Chondrocyte (in vitro differentiated cells): ENCODE measurements around the gene ZNF805. TPM values are rescaled to one million over a fixed set of nuclear protein-coding genes. Genes with fewer than 3 reads are reported as not detected.
"Not testable (repeated sequence)": the region's sequence is repeated elsewhere in the genome, so short reads cannot be mapped to it uniquely, and the experiment has no call there.

Experiments used
- DNase-seq: peaks from one replicate; pipeline ENCODE4 v3.0.0; 2021; ENCODE audit warnings: mixed read lengths, low spot score
- H3K27ac Mint-ChIP-seq: one replicate; pipeline ENCODE4 v1.8.0; 2021; ENCODE audit warnings: mild to moderate bottlenecking, moderate library complexity, mixed read lengths; ENCODE audit not compliant: unreplicated experiment
- H3K27me3 Mint-ChIP-seq: 2 replicates; pipeline ENCODE4 v1.8.0; 2021; ENCODE audit warnings: low read depth, mixed read lengths
- H3K36me3 Mint-ChIP-seq: 2 replicates; pipeline ENCODE4 v1.8.0; 2021; ENCODE audit warnings: low read depth, mixed read lengths
- H3K4me1 Mint-ChIP-seq: 2 replicates; pipeline ENCODE4 v1.8.0; 2021; ENCODE audit warnings: low read depth, mild to moderate bottlenecking, mixed read lengths
- H3K4me3 Mint-ChIP-seq: one replicate; pipeline ENCODE4 v1.8.0; 2021; ENCODE audit warnings: mild to moderate bottlenecking, moderate library complexity, mixed read lengths; ENCODE audit not compliant: unreplicated experiment
- H3K9me3 Mint-ChIP-seq: 2 replicates; pipeline ENCODE4 v1.8.0; 2021; ENCODE audit warnings: low read depth, mixed read lengths
- CTCF ChIP-seq: fragments of 200-600 bp; sonication (generic); IDR thresholded peaks from 2 replicates; pipeline ENCODE4 v1.5.0; 2021; ENCODE audit warnings: antibody characterized with exemption, mild to moderate bottlenecking, moderate library complexity
- total RNA-seq: library from RNA; stranded (reverse); gene quantifications from 3 replicates; pipeline ENCODE4 v1.2.1, GENCODE V29; 2021

Gene ZNF805
- total RNA-seq, 1 donor from 2014 or later: 24.3 TPM

- Mint-ChIP-seq H3K36me3 (peaks cover 10% of the 10 kb centered on the region), H3K4me1 (peaks cover 7% of the 10 kb centered on the region), H3K9me3 (no peaks in the 10 kb centered on the region), H3K4me3 (no peak overlapping the region), H3K27me3 (no peaks in the 10 kb centered on the region), H3K27ac (no peak overlapping the region)
- no peak for TF ChIP-seq CTCF
- DNase-seq: no peak
Observed at GRCh38 chr19:57276430-57276829, 36.0 kb downstream of the ZNF805 start.

DNA sequence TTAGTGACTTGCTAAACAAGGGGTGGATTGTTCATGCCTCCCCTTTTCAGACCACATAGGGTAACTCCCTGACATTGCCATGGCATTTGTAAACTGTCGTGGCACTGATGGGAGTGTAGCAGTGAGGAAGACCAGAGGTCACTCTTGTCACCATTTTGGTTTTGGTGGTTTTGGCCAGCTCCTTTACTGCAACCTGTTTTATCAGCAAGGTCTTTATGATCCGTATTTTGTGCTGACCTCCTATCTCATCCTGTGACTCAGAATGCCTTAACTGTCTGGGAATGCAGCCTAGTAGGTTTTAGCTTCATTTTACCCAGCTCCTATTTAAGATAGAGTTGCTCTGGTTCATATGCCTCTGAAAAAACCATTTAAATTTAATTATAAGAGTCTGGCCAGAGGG lies 38.0 kb downstream of the ZNF805 start:
- Mint-ChIP-seq H3K27ac (peak overlapping the region; percentile 27), H3K4me1 (peaks cover 27% of the 10 kb centered on the region)
- not testable (repeated sequence) for H3K36me3 Mint-ChIP-seq, H3K27me3 Mint-ChIP-seq, H3K9me3 Mint-ChIP-seq, DNase-seq, H3K4me3 Mint-ChIP-seq

GRCh38 chr19:57279418-57280164 lies 39.2 kb downstream of the ZNF805 start:
- Mint-ChIP-seq H3K36me3 (peaks cover 12% of the 10 kb centered on the region), H3K4me1 (peaks cover 35% of the 10 kb centered on the region), H3K27me3 (no peaks in the 10 kb centered on the region), H3K27ac (no peak overlapping the region), H3K4me3 (no peak overlapping the region), H3K9me3 (no peaks in the 10 kb centered on the region)
- TF ChIP-seq CTCF: peak; percentile 74
- DNase-seq: peak; percentile 97

GRCh38 chr19:57280165-57280961 lies 39.9 kb downstream of the ZNF805 start, which contains the start of gene ZNF460:
ZNF460 (plus strand) TSS chr19:57280485; CDS start chr19:57280807, 322 bp downstream.
- H3K27ac Mint-ChIP-seq: no peak within 1 kb of the TSS

DNA sequence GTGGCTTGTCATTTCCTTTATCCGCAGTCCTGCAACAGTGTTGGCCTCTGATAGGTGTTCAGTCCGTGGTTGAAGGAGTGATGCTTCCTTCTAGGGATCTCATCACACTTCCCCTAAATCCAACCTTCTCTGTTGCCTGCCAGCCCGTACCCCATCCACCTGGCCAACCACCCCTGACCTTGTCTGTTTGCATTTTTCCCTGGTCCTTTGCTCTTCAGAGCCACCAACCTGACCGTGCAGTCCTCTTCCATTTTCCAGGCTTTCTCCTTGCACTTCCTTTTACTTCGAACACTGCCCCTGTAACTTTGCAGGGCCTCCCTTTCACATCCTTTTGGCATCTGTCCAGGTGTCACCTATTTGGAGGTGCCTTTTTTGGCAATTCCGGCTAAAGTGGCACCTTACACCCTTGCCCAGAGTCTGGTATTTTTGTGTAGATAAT lies 40.5 kb downstream of the ZNF805 start:
- no peak overlapping the region for H3K4me3 Mint-ChIP-seq
- H3K9me3 Mint-ChIP-seq: no peaks in the 10 kb centered on the region
- no peaks in the 10 kb centered on the region for H3K27me3 Mint-ChIP-seq
- no peak for TF ChIP-seq CTCF
- no peak overlapping the region for H3K27ac Mint-ChIP-seq
- H3K36me3 Mint-ChIP-seq: peaks cover 20% of the 10 kb centered on the region
- no peak for DNase-seq
- H3K4me1 Mint-ChIP-seq: peaks cover 41% of the 10 kb centered on the region

More at GRCh38 chr19:57280165-57280961, 39.9 kb downstream of the ZNF805 start, which contains the start of gene ZNF460:
- peaks cover 16% of the 10 kb centered on the region for H3K36me3 Mint-ChIP-seq
- H3K4me3 Mint-ChIP-seq: no peak within 1 kb of the TSS
- H3K27me3 Mint-ChIP-seq: no peaks in the 10 kb centered on the region
- peaks cover 40% of the 10 kb centered on the region for H3K4me1 Mint-ChIP-seq
- H3K9me3 Mint-ChIP-seq: no peaks in the 10 kb centered on the region
- DNase-seq: peak; percentile 97
- peak; percentile 52 for TF ChIP-seq CTCF
